ENCODE data around the gene BPIFB2.

GRCh38 chr20:32995802-32996201 lies 11.7 kb upstream of the BPIFB2 start:
- TF ChIP-seq CTCF (IDR thresholded peaks at IDR 0.05; ENCODE audit: extremely low read depth in 1 of 2, insufficient read depth in 1 of 2, low read depth in 1 of 2, low read length in 2 of 2) (peak in 1 of 2 donors; percentile 8), POLR2A (IDR thresholded peaks at IDR 0.05; ENCODE audit: low read depth, low read length) (no peak), GATA2 (IDR thresholded peaks at IDR 0.05; ENCODE audit: insufficient read depth, insufficient read length, low read depth, low read length) (no peak), POLR2AphosphoS5 (IDR thresholded peaks at IDR 0.05; ENCODE audit: insufficient read depth, low read depth, low read length) (no peak), MYC (IDR thresholded peaks at IDR 0.05; ENCODE audit: low read depth, low read length) (no peak)

Measured in endothelial cell of umbilical vein (primary cell).